GM21447 (cell line): Measurements from ENCODE around the gene GPR152.
A peak's percentile ranks its signal among the peaks of the same experiment; 100 is the strongest.
"Not testable (repeated sequence)": the region's sequence is repeated elsewhere in the genome, so short reads cannot be mapped to it uniquely, and the experiment has no call there.

Experiments
- ATAC-seq: cut with Tn5 transposase; IDR thresholded peaks from one replicate; pipeline ENCODE4 v1.9.1; 2021; ENCODE audit not compliant: unreplicated experiment

The GPR152 gene

DNA sequence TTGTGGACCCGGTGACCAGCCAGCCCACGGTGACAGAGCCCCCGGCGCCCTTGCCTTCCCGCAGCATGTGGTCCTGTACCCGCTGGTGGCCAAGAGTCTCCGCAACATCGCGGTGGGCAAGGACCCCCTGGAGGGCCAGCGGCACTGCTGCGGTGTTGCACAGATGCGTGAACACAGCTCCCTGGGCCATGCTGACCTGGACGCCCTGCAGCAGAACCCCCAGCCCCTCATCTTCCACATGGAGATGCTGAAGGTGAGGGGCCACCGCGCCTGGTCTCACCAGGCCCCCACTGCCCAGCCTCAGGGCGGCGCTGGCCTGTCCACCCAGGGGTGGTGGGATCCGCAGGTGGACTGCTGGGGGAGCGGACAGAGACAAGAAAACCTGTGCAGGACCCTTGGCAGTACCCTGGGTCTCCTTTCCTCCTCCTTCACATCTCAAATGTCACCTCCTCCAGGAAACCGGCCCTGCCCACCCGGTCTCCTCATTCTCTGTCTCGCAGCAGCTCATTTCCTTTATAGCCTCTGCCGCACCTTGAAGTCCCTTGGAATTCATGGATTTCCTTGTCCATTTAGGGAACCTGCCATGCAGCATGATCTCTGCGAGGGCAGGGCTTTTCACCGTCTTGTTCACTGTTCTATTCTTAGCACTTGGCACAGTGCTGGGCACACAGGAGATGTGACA, 36.8 kb upstream of the GPR152 start:
- ATAC-seq: no peak

DNA sequence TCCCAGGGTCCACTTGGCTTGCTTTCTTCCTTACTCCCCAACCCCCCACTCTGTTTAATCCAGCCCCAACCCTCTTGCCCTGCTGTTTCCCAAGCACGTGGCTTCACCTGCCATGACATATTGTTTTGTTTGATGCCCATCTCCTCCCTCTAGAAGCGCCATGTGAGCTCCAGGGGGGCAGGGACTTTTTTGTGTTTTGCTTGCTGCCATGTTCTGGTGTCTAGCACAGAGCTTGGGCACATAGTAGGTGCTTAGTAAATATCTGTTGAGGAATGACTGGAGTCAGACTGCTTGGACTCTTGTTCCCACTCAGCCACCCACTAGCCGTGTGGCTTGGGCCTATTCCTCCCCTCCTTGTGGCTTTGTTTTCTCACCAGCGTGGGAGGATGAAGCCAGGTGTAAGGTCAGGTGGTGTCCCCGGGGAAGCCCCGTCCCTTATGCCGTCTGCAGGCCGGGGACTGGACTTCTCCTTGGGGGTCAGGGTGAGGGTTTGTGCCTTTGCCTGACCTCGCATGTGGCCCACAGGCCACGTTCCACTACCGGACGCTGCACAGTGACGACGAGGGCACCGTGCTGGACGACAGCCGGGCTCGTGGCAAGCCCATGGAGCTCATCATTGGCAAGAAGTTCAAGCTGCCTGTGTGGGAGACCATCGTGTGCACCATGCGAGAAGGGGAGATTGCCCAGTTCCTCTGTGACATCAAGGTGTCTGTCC, 34.1 kb upstream of the GPR152 start:
- no peak for ATAC-seq

DNA sequence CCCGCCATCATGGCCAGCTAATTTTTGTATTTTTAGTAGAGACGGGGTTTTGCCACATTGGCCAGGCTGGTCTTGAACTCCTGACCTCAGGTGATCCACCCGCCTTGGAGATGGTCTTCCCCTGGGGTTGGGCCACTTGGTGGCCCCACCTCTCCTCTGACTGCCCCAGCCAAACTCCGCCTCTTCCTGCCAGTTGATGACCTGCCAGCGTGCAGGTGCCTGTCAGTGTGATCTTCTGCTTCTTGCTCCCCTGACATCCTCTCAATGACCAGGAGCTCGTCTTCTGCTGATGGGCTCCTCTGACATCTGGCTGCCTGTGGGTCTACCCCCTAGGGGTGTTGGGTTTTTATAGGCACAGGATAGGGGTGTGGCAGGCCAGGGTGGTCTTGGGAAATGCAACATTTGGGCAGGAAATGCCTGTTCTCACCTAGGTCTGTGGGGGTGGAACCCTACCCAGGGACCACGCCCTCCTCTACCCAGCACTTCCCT, 33.4 kb upstream of the GPR152 start:
- peak; percentile 24 for ATAC-seq

DNA sequence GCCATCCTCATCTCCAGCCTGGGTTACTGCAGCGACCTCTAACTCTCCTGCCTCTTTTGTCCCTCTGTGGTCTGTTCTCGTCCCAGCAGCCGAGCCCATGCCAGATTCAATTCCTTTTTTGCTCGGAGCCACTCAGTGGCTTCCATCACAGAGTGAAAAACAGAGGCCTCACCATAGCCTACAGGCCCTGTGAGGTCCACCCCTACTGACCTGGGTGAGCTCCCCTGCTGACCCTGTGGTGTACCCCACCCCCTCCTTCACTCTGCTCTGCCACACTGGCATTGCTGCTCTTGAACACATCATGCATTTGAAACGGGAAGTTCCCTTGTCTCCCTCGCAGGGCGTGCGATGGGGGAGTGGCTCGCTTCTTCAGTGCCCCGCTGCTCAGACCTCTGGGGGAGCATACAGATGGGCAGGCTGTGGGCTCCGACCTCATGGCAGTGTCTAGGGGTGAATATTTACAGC, 32.4 kb upstream of the GPR152 start:
- no peak for ATAC-seq

DNA sequence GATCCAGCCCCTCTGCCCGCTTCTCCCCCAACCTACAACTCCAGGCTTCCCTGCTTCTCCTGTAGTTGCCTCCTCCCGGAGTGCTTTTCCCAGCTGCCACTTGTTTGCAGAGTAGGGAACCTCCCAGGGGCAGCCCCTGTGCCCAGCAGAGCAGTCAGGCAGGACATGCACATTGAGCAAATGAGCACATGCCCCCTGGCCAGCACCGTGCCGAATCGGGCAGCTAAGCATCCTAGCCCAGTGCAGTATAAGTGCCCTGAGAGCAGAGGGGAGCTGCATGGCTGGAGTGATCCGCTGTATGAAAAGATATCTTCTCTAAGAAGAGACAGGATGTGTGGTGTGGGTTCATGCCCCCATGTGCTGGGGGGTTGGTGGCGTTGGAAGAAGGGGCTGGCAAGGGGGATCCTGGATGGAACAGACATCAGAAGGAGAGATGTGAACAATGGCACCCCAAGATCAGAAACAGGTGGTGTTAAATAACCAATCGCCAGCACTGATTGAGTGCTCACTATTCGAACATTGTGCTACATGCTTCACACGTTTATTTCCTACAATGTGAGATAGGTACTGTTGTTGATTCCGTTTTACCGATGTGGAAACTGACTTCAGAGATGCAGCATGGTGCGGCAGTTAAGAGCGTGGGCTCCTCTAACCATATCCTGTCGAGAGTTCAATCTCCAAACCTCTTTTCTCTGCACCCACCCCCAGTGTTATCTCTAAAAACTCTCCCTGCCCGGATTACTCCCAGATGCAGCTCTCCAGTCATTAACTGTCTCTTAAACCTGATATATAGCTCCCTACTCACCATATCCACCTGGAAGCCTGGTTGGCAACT, 31.5 kb upstream of the GPR152 start:
- no peak for ATAC-seq

DNA sequence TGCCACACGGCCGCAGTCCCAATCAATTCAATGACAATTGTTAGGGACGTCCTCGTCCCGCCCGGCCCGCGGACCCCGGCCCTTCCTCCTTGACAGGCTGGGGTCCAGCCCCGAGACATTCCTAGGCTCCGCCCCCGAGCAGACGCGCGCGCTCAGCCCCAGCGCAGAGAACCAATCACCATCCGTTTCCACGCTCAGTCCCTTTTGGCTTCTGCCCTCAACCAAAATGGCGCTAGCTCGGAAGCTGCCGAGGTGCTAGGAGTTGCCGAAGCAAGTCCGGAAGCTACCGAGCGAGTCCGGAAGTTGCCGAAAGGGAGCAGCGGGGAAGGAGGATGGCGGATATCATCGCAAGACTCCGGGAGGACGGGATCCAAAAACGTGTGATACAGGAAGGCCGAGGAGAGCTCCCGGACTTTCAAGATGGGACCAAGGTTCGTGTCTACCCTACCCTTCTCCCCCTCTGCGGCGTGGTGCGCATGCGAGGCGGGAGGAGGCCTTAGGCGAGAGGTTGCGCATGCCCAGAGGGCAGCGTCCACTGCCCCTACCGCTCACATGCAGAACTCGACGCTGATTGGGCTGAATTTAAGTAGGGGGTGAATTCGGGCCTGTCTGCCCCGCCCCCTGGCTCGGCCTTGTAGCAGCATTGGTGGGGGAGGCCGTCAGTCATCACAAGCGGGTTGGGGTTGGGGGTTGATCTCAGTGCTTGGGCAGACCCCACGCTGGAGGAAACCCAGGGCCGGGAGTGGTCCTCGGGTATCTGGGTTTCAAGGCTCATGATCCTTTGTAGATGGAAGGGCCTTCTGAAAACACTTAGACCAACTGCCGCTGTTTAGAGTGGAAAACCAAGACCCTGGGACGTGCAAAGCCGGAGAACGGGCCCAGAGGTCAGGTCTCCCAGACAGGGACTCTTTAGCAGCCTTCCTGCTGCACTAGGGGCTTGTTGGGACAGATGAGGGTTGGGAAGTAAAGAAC, 30.6 kb upstream of the GPR152 start, which contains the start of gene AIP:
Gene AIP (plus strand): TSS at position 200 of the 972 bp plus-strand sequence. CDS start 133 bp downstream, at position 333.
- peak; percentile 49 for ATAC-seq

DNA sequence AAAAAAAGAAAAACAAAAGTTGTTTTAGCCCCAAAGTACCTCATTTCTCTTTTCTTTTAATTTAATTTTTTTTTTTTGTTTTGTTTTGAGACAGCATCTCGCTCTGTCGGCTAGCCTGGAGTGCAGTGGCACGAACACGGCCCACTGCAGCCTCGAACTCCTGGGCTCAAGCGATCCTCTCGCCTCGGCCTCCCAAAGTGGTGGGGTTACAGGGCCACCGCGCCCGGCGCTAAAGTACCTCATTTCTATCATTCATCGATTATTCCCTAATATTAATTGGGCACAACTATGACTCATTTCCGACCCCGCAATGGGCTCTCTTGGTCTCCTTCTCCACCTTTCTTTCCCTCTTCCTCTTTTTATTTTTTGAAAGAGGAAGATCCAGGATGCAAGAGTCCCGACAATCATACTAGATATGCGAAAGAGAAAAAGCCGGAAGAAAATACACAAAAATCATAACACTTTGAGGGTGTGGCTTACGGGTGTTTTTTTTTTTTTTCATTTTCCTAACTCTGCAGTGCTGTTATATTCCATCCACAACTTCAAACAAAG, 29.8 kb upstream of the GPR152 start:
- ATAC-seq: no peak

DNA sequence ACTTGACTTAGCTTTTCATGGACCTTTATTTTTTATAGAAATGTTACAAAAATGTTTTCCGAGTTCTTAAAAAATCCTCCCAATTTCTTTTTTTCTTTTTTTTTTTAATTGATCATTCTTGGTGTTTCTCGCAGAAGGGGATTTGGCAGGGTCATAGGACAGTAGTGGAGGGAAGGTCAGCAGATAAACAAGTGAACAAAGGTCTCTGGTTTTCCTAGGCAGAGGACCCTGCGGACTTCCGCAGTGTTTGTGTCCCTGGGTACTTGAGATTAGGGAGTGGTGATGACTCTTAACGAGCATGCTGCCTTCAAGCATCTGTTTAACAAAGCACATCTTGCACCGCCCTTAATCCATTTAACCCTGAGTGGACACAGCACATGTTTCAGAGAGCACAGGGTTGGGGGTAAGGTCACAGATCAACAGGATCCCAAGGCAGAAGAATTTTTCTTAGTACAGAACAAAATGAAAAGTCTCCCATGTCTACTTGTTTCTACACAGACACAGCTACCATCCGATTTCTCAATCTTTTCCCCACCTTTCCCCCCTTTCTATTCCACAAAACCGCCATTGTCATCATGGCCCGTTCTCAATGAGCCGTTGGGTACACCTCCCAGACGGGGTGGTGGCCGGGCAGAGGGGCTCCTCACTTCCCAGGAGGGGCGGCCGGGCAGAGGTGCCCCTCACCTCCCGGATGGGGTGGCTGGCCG, 25.0 kb upstream of the GPR152 start:
- not testable (repeated sequence) for ATAC-seq

DNA sequence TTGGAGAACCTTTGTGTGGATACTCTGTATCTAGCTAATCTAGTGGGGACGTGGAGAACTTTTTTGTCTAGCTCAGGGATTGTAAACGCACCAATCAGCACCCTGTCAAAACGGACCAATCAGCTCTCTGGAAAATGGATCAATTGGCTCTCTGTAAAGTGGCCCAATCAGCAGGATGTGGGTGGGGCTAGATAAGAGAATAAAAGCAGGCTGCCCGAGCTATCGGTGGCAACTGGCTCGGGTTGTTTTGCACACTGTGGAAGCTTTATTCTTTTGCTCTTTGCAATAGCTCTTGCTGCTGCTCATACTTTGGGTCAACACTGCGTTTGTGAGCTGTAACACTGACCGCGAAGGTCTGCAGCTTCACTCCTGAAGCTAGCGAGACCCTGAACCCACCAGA, 24.2 kb upstream of the GPR152 start:
- ATAC-seq: not testable (repeated sequence)

DNA sequence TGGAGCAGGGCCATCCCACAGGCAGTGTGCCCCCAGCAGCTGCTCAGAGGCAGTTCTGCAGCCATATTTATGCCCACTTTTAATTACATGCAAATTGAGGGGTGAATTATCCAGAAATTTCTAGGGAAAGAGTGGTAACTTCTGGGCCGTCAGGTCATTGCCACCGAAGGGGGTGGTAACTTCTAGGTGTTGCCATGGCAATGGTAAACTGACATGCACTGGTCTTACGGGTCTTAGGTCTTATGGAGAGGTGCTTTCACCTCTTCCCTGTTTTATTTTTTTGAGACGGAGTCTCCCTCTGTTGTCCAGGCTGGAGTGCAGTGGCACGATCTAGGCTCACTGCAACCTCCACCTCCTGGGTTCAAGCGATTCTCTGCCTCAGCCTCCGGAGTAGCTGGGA, 20.4 kb upstream of the GPR152 start:
- no peak for ATAC-seq

DNA sequence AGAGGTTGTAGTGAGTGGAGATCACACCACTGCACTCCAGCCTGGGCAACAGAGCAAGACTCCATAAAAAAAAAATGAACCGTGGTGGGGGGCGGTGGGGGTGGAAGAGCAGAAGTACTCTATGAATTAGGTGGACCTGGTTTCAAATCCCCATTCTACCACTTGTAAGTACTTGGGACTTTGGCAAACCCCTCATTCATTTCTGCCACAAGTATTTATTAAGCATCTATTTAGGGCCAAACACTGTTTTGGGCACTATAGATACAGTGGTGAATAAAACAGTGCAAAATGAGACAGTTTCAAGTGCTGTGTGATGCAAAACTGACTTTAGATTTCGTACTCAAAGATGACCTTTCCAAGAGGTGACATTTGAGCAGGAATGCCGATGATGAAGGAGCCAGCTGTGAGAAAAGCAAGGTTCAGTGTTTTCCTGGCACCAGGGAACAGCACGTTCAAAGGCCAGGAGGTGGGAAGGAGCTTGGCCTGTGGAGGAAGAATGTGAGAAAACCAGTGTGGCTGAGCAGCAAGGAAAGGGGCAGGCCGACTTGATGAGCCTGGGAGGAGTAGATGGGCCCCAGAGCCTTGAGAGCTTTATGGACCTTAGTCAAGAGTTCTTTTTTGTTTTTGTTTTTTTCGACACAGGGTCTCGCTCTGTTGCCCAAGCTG, 17.9 kb upstream of the GPR152 start:
- ATAC-seq: no peak

DNA sequence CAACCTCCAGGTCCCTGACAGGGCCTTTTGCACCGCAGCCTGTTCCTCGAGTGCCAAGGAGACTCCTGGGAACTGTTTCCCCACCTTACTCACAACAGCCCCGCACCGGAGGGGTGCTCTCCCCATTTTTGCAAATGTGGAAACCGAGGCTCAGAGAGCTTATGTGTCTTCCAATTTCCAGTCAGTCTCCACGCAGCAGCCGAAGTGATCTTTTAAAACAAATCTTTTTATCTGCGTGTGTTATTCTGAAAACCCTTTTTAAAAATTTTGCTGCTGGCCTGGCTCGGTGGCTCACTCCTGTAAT, 16.9 kb upstream of the GPR152 start:
- no peak for ATAC-seq

DNA sequence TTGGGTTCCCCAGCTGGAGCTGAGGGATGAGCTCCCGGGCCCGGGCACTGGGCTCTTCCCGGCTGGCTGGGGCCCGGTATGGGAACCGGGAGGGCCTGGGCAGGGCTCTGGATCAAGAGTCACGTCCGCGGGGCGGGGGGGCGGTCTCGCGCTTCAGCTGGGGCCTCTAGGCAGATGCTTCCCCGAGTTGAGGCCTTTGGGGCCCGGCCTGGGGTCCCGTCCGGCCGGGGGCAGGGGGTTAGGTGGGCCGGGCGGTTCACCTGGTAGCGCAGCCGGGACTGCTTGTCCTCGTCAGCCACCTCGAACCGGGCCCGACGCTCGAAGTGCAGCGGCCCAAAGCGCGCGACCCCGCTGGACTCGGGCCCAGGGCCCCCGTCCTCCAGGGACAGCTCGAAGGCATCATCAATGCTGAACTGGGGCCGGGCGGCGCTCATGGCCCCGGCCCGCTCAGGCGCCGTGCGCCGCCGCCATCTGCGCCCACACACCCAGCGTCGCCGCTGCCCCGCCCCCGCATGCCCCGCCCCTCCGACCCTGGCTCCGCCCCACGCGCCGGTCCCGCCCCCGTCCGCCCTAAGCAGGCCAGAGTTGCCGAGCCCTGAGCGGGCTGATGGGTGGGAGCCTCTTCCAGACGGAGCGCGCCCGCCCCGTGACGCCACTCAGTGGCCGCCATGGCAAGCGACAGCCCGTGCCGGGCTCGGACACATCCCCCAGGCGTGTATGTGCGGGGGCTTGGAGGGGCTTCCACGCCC, 16.4 kb upstream of the GPR152 start, which contains the start of gene TMEM134:
Gene TMEM134 (minus strand): TSS at position 493 of the 749 bp plus-strand sequence. CDS start 59 bp downstream, at position 434.
- peak; percentile 47 for ATAC-seq

DNA sequence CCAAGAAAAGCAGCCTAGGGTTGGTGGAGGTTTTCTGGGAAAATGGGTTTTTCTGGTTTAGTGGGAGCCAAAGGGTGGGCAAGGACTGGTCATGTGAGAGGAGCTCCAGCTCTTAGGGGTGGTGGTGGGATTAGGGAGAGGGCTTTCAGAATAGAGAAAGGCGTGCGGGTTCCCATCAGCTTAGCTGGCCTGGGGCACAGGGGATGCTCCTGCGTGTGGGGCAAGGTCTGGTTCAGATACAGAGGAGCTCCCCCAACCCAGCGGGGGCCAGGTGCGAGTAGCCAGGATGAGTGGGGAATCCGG, 15.9 kb upstream of the GPR152 start:
- peak; percentile 1 for ATAC-seq

DNA sequence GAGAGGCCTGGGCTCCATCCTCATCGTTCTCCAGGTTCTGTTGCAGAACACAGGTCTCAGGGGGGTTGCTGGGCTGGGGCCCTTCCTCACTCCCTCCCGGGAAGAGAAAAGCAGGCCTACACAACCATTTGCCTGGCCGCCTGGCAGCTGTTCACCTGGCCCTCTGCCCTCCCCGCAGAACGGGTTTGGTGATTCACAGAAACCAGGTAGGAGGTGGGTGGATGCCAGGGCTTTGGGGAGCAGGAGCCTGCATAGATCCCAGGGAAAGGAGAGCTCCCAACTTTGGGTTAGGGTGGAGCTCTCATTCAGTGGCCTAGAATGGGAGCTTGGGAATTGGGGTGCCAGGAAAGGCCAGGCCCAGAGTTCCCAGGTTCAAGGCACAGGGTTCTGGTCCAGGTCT, 15.5 kb upstream of the GPR152 start:
- no peak for ATAC-seq

DNA sequence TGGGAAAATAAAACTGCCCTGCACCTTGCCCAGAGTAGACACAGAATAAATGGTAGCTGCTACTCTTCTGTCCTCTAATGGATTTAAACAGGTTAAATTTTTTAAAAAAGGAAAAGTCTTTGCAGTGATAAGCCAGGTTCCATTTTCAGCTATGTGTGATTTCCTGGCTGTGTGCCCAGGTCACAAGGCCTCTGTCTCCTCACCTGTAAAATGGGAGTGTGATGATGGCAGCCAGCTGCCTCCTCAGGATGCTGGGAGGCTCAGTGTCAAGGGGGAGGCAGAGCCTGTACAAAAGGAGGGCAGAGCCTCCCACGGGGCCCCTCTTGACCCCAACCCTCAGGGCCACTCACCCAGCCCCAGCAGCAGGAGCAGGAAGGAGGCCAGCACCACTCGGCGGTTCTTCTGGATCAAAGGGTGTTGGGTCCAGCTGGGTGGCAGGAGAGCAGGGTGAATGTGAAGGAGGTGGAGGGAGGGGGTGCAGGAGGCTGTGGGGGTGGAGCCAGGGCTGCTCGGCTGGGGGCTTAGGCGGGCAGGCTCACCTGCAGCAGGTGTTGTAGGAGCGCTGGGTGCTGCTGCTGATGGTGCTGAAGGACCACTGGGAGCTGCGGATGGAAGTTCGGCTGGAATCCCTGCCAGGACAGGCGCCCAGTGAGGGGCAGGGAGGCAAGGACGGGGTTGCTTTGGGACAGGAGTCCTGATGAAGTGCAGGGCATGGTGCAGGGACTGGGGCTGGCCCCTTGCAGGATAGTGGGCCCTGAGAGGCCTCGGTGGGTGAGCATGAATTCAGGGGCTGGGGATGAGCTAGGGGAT, 14.6 kb upstream of the GPR152 start:
- no peak for ATAC-seq

DNA sequence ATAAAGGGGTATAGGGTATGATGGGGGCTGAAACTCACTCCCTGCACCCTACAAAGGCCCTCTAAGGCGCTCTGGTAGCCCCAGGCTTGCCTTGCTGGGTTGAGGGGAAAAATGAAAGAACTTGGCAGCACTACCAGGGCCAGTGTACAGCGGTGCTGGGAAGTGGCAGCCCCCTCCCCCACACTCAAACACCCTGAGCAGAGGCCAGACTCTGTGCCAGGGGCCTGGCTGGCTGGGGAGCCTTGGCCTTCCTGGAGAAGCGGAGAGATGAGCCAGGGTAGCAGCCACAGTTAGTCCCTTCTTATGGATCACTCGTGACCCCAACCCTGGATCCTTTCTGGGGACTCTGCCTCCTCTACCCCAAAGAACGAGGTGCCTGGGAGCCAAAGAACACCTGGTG, 13.8 kb upstream of the GPR152 start:
- no peak for ATAC-seq
